GM23338 (cell line): ENCODE measurements around the gene HNF1B. TPM values are rescaled to one million over a fixed set of nuclear protein-coding genes. Genes with fewer than 3 reads are reported as not detected.
A peak's percentile ranks its signal among the peaks of the same experiment; 100 is the strongest.

Source experiments
- ATAC-seq: fragments of 200-7000 bp; cut with Tn5 transposase; 3 replicates; pipeline ENCODE4 v1.9.1; 2020
- DNase-seq: peaks from one replicate; pipeline ENCODE4 v3.0.0-alpha.2; 2015; ENCODE audit warnings: low spot score
- H2AFZ ChIP-seq: fragments of 200-600 bp; sonication (generic); 2 replicates; pipeline ENCODE4 v1.8.0; 2016; ENCODE audit warnings: antibody characterized with exemption, mild to moderate bottlenecking, moderate library complexity
- H3F3A ChIP-seq: fragments of 200-600 bp; sonication (generic); replicated peaks from 2 replicates; pipeline ENCODE4 v1.8.0; 2017; ENCODE audit warnings: antibody characterized with exemption, mixed run types, low read depth
- H3K27ac ChIP-seq: fragments of 200-600 bp; sonication (generic); 2 replicates; pipeline ENCODE4 v1.6.1; 2016; ENCODE audit warnings: low read depth
- H3K27me3 ChIP-seq: fragments of 200-600 bp; sonication (generic); 2 replicates; pipeline ENCODE4 v1.8.0; 2016; ENCODE audit warnings: mild to moderate bottlenecking, mixed run types, moderate library complexity; ENCODE audit not compliant: insufficient read depth
- H3K36me3 ChIP-seq: fragments of 200-600 bp; sonication (generic); 2 replicates; pipeline ENCODE4 v1.8.0; 2016; ENCODE audit warnings: mild to moderate bottlenecking; ENCODE audit not compliant: insufficient read depth
- H3K4me1 ChIP-seq: fragments of 200-600 bp; sonication (generic); 2 replicates; pipeline ENCODE4 v1.8.0; 2016; ENCODE audit warnings: mild to moderate bottlenecking, moderate library complexity; ENCODE audit not compliant: insufficient read depth
- H3K4me2 ChIP-seq: fragments of 200-600 bp; sonication (generic); 2 replicates; pipeline ENCODE4 v1.7.1; 2017; ENCODE audit warnings: mixed run types
- H3K4me3 ChIP-seq: fragments of 200-600 bp; sonication (generic); 2 replicates; pipeline ENCODE4 v1.6.1; 2016; ENCODE audit warnings: mixed run types
- H3K79me2 ChIP-seq: fragments of 200-600 bp; sonication (generic); replicated peaks from 2 replicates; pipeline ENCODE4 v1.8.0; 2017; ENCODE audit warnings: mild to moderate bottlenecking; ENCODE audit not compliant: insufficient read depth
- H3K9me2 ChIP-seq: fragments of 200-600 bp; sonication (generic); 2 replicates; pipeline ENCODE4 v1.8.0; 2017; ENCODE audit not compliant: insufficient read depth
- H4K20me1 ChIP-seq: fragments of 200-600 bp; sonication (generic); replicated peaks from 2 replicates; pipeline ENCODE4 v1.8.0; 2017; ENCODE audit warnings: mild to moderate bottlenecking; ENCODE audit not compliant: insufficient read depth
- H3K27ac Mint-ChIP-seq: 2 replicates; pipeline ENCODE4 v1.8.0; 2020; ENCODE audit warnings: inconsistent platforms, mild to moderate bottlenecking, moderate library complexity, mixed read lengths
- H3K27me3 Mint-ChIP-seq: 3 replicates; pipeline ENCODE4 v1.8.0; 2022; ENCODE audit warnings: low read depth, mild to moderate bottlenecking, moderate library complexity, mixed read lengths, inconsistent platforms; ENCODE audit not compliant: insufficient read depth, poor library complexity
- H3K36me3 Mint-ChIP-seq: 3 replicates; pipeline ENCODE4 v1.8.0; 2021; ENCODE audit warnings: low read depth, mild to moderate bottlenecking, inconsistent platforms, moderate library complexity, mixed read lengths
- H3K4me1 Mint-ChIP-seq: 3 replicates; pipeline ENCODE4 v1.8.0; 2020; ENCODE audit warnings: mild to moderate bottlenecking, inconsistent platforms, mixed read lengths
- H3K4me3 Mint-ChIP-seq: 3 replicates; pipeline ENCODE4 v1.8.0; 2021; ENCODE audit warnings: moderate library complexity, mild to moderate bottlenecking, inconsistent platforms, mixed read lengths
- H3K9me3 Mint-ChIP-seq: 3 replicates; pipeline ENCODE4 v1.8.0; 2020; ENCODE audit warnings: moderate library complexity, mild to moderate bottlenecking, inconsistent platforms, mixed read lengths
- CREB1 ChIP-seq: fragments of 250-450 bp; sonication (Bioruptor Pico); IDR thresholded peaks from 2 replicates; pipeline ENCODE4 v1.5.0; 2020; ENCODE audit warnings: low read depth, mild to moderate bottlenecking, moderate library complexity
- CTCF ChIP-seq, 2 experiments: fragments of 200-600 bp in 1 of 2; sonication (generic) in 1 of 2; conservative IDR thresholded peaks; 2 replicates each; pipeline versions ENCODE4 v1.5.1 to v1.6.1; 2016 to 2017; ENCODE audit warnings: antibody characterized with exemption in 2 of 2, low read depth in 2 of 2, mild to moderate bottlenecking in 2 of 2, moderate library complexity in 1 of 2
- ETS1 ChIP-seq: IDR thresholded peaks from 2 replicates; pipeline ENCODE4 v1.6.1; 2016; ENCODE audit warnings: antibody characterized with exemption
- EZH2 ChIP-seq: fragments of 200-600 bp; sonication (generic); IDR thresholded peaks from one replicate; pipeline ENCODE4 v1.8.0; 2017; ENCODE audit warnings: antibody characterized with exemption, mild to moderate bottlenecking, low read depth; ENCODE audit not compliant: unreplicated experiment
- EZH2phosphoT487 ChIP-seq: fragments of 200-600 bp; sonication (generic); IDR thresholded peaks from one replicate; pipeline ENCODE4 v1.8.1; 2018; ENCODE audit warnings: antibody characterized with exemption; ENCODE audit not compliant: unreplicated experiment
- JUNB ChIP-seq: IDR thresholded peaks from one replicate; pipeline ENCODE4 v1.6.1; 2016; ENCODE audit warnings: antibody characterized with exemption; ENCODE audit not compliant: unreplicated experiment
- NANOG ChIP-seq: IDR thresholded peaks from 2 replicates; pipeline ENCODE4 v1.6.1; 2016; ENCODE audit warnings: antibody characterized with exemption, borderline replicate concordance
- POLR2AphosphoS5 ChIP-seq: IDR thresholded peaks from 2 replicates; pipeline ENCODE4 v1.6.1; 2016; ENCODE audit warnings: antibody characterized with exemption, low read depth
- STAT1 ChIP-seq: IDR thresholded peaks from one replicate; pipeline ENCODE4 v1.6.1; 2016; ENCODE audit warnings: antibody characterized with exemption; ENCODE audit not compliant: unreplicated experiment
- ZNF114 ChIP-seq: fragments of 250-450 bp; sonication (Bioruptor Pico); IDR thresholded peaks from 2 replicates; pipeline ENCODE4 v1.5.0; 2020; ENCODE audit warnings: mild to moderate bottlenecking, moderate library complexity
- ZNF331 ChIP-seq: fragments of 250-450 bp; sonication (Bioruptor Pico); IDR thresholded peaks from 2 replicates; pipeline ENCODE4 v1.5.0; 2020; ENCODE audit warnings: low read depth, mild to moderate bottlenecking, moderate library complexity
- ZNF462 ChIP-seq: fragments of 250-450 bp; sonication (Bioruptor Pico); IDR thresholded peaks from 2 replicates; pipeline ENCODE4 v1.5.0; 2020; ENCODE audit warnings: mild to moderate bottlenecking, moderate library complexity
- polyA plus RNA-seq: library from polyadenylated mRNA; unstranded; fragments of >200 nt; fragmentation: Nextera tagmentation; extraction: Ambion mirVana; gene quantifications from 2 replicates; pipeline ENCODE4 v1.2.1, GENCODE V29; 2016
- total RNA-seq: library from RNA; depleted of rRNA; stranded (reverse); fragments of >200 nt; shearing (Covaris generic); gene quantifications from 2 replicates; pipeline ENCODE4 v1.2.3, GENCODE V29; 2014
- TF ChIP-seq, protein P1 (sequence below): IDR thresholded peaks from one replicate; pipeline ENCODE4 v1.6.1; 2018; ENCODE audit warnings: antibody characterized with exemption; ENCODE audit not compliant: unreplicated experiment

Gene HNF1B
- total and polyA plus RNA-seq, 2 experiments from 2014 or later: 0.07 to 0.19 TPM

GRCh38 chr17:37743875-37744632 is 805 bp downstream of the HNF1B start:
- 0 out of 2 replicates have a peak, but pooled peaks cover 6% of the 10 kb centered on the region for H4K20me1 ChIP-seq
- DNase-seq: peak; percentile 65
- H3K4me2 ChIP-seq: peak overlapping the region; percentile 94
- peaks cover 11% of the 10 kb centered on the region for H3K4me1 Mint-ChIP-seq
- peaks cover 100% of the 10 kb centered on the region for H3K27me3 ChIP-seq
- H3F3A ChIP-seq: peaks cover 12% of the 10 kb centered on the region; the same call in 1 of the 2 replicates
- peaks cover 24% of the 10 kb centered on the region for H3K4me1 ChIP-seq
- H3K4me3 Mint-ChIP-seq: peak overlapping the region; percentile 83
- H3K79me2 ChIP-seq: no peaks in the 10 kb centered on the region
- peak; percentile 36 for ATAC-seq
- no peaks in the 10 kb centered on the region for H3K9me3 Mint-ChIP-seq
- H3K27ac Mint-ChIP-seq: no peak overlapping the region
- H3K36me3 Mint-ChIP-seq: no peaks in the 10 kb centered on the region; the same call in 2 of the 3 replicates
- H3K27me3 Mint-ChIP-seq: peaks cover 89% of the 10 kb centered on the region
- peak overlapping the region; percentile 99 for H2AFZ ChIP-seq
- no peaks in the 10 kb centered on the region for H3K9me2 ChIP-seq
- H3K4me3 ChIP-seq: peak overlapping the region; percentile 78
- no peaks in the 10 kb centered on the region for H3K36me3 ChIP-seq
- no peak overlapping the region for H3K27ac ChIP-seq
- TF ChIP-seq ZNF462 (CRISPR knock-in tag) (no peak), JUNB (no peak), ZNF114 (CRISPR knock-in tag) (no peak), ETS1 (no peak), CREB1 (CRISPR knock-in tag) (no peak), STAT1 (no peak), POLR2AphosphoS5 (no peak), ZNF331 (CRISPR knock-in tag) (no peak), CTCF (conservative IDR thresholded peaks at IDR 0.05; ENCODE audit: low read depth in 2 of 2) (peak; percentile 6 to 27; a peak in 2 of 4 replicates), EZH2 (peak; percentile 85), NANOG (no peak), EZH2phosphoT487 (no peak)
- TF ChIP-seq, protein P1, sequence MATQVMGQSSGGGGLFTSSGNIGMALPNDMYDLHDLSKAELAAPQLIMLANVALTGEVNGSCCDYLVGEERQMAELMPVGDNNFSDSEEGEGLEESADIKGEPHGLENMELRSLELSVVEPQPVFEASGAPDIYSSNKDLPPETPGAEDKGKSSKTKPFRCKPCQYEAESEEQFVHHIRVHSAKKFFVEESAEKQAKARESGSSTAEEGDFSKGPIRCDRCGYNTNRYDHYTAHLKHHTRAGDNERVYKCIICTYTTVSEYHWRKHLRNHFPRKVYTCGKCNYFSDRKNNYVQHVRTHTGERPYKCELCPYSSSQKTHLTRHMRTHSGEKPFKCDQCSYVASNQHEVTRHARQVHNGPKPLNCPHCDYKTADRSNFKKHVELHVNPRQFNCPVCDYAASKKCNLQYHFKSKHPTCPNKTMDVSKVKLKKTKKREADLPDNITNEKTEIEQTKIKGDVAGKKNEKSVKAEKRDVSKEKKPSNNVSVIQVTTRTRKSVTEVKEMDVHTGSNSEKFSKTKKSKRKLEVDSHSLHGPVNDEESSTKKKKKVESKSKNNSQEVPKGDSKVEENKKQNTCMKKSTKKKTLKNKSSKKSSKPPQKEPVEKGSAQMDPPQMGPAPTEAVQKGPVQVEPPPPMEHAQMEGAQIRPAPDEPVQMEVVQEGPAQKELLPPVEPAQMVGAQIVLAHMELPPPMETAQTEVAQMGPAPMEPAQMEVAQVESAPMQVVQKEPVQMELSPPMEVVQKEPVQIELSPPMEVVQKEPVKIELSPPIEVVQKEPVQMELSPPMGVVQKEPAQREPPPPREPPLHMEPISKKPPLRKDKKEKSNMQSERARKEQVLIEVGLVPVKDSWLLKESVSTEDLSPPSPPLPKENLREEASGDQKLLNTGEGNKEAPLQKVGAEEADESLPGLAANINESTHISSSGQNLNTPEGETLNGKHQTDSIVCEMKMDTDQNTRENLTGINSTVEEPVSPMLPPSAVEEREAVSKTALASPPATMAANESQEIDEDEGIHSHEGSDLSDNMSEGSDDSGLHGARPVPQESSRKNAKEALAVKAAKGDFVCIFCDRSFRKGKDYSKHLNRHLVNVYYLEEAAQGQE: no peak
